ENCODE data around the gene NR6A1. TPM values are rescaled to one million over a fixed set of nuclear protein-coding genes. Genes with fewer than 3 reads are reported as not detected.

NR6A1 gene
- total RNA-seq, 2 donors from 2014 or later = 0.71 to 4.6 TPM

DNA sequence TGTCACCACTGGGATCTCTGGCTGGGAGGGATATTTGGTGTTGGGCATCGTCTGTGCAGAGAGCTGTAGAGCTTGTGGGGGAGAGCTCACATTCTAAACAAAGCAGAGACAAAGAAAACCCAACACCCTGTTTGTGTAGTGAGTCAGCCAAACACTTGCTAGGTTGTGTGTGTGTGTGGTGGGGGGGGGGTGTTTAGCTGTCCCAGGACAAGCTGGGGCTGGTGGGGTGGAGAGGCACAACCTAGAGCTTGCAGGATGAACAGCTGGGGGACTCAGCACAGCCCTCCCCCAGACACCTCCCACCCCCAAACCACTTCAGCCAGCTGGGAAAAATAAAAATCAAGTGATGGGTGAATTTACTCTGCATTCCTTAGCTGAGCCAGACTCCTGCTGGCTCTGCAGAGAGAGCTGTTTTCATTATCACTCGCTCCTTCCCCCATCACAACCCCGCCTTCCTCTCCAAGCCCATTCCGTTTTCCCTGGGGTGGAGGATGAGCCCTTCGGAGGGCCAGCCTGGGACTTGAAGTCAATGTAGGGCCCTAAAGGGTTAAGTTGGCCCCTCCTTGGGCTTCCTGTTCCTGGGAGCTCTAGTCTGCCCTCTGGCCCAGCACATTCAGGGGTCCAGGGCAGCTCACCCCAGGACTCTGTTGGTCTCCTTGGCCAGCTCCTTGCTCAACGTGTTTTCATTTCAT, 8.4 kb upstream of the NR6A1 start:
- no peaks in the 10 kb centered on the region for H3K36me3 ChIP-seq
- ATAC-seq (ENCODE audit: insufficient number of reproducible peaks, low FRiP score, low read depth) (no peak), DNase-seq (ENCODE audit: low spot score) (no peak)
- no peak overlapping the region for H3K27ac ChIP-seq
- no peak overlapping the region for H3K4me3 ChIP-seq
- H3K9me3 ChIP-seq = no peaks in the 10 kb centered on the region
- peaks cover 12% of the 10 kb centered on the region for H3K27me3 ChIP-seq (replicated peaks; ENCODE audit: insufficient read depth)
- TF ChIP-seq CTCF (IDR thresholded peaks at IDR 0.05) = no peak
- H3K4me1 ChIP-seq (ENCODE audit: control insufficient read depth in 1 of 2, low read depth in 2 of 2) = peaks cover 4 to 13% of the 10 kb centered on the region in 2 donors

- no peaks in the 10 kb centered on the region for H3K36me3 ChIP-seq
- H3K4me1 ChIP-seq (ENCODE audit: control insufficient read depth in 1 of 2, low read depth in 2 of 2) = peaks cover 4 to 13% of the 10 kb centered on the region in 2 donors
- TF ChIP-seq CTCF (IDR thresholded peaks at IDR 0.05) = no peak
- peaks cover 12% of the 10 kb centered on the region for H3K27me3 ChIP-seq (replicated peaks; ENCODE audit: insufficient read depth)
- no peaks in the 10 kb centered on the region for H3K9me3 ChIP-seq
- H3K27ac ChIP-seq = no peak overlapping the region
- DNase-seq (ENCODE audit: low spot score) = no peak
- no peak overlapping the region for H3K4me3 ChIP-seq
- ATAC-seq (ENCODE audit: insufficient number of reproducible peaks, low FRiP score, low read depth) = no peak
These were observed 7.7 kb upstream of the NR6A1 start for GRCh38 chr9:124778575-124779367.

DNA sequence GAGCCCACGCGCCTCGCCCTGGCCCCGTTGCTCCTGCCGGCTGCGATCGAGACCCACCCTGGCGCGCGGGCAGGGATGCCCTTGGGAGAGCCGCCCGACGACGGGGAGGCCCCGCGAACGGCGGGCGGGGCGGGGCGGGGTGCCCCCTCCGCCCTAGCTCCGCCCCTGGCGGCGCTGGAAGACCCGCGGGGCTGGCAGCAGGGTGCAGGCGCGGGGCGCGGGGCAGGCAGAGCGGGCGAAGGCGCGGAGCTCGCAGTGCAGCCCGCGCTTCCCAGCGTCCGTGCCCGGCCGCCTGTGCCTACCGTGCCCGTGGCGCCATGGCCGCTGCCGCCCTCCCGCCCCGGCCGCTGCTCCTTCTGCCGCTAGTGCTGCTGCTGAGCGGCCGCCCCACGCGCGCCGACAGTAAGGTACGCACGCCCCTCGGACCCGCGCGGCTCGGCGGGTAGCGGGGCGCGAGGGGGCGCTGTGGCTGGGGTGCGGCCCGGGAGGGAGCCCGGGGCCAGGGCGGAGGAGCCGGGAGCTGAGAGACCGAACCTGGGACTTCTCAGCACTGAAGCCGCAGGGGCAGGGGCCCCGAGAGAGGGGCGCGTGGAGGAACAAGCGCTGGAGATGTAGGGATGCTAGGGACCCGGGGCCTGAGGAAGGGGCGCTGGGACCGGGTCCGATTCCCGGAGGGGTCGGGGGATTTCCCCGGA, 6.0 kb upstream of the NR6A1 start, which contains the start of gene OLFML2A:
Gene OLFML2A, plus strand, starts transcription at position 180 of the 695 bp plus-strand sequence. Its CDS starts 138 bp downstream, at position 318.
- H3K27me3 ChIP-seq (replicated peaks; ENCODE audit: insufficient read depth) = peaks cover 12% of the 10 kb centered on the region
- H3K36me3 ChIP-seq = no peaks in the 10 kb centered on the region
- peaks cover 4 to 17% of the 10 kb centered on the region in 2 donors for H3K4me1 ChIP-seq (ENCODE audit: control insufficient read depth in 1 of 2, low read depth in 2 of 2)
- H3K27ac ChIP-seq = no peak within 1 kb of the TSS
- ATAC-seq (ENCODE audit: insufficient number of reproducible peaks, low FRiP score, low read depth) (no peak), DNase-seq (ENCODE audit: low spot score) (no peak)
- peak within 1 kb of the TSS; percentile 69 for H3K4me3 ChIP-seq
- no peak for TF ChIP-seq CTCF (IDR thresholded peaks at IDR 0.05)
- H3K9me3 ChIP-seq = no peaks in the 10 kb centered on the region

- Histone ChIP-seq H3K9me3 (no peaks in the 10 kb centered on the region), H3K27me3 (replicated peaks; ENCODE audit: insufficient read depth) (peaks cover 12% of the 10 kb centered on the region), H3K27ac (no peak overlapping the region), H3K4me1 (ENCODE audit: control insufficient read depth in 1 of 2, low read depth in 2 of 2) (peaks cover 4 to 22% of the 10 kb centered on the region in 2 donors), H3K36me3 (no peaks in the 10 kb centered on the region), H3K4me3 (peak overlapping the region; percentile 69)
- DNase-seq (ENCODE audit: low spot score) (no peak), ATAC-seq (ENCODE audit: insufficient number of reproducible peaks, low FRiP score, low read depth) (no peak)
- TF ChIP-seq CTCF (IDR thresholded peaks at IDR 0.05) = no peak
These were observed 5.5 kb upstream of the NR6A1 start for GRCh38 chr9:124776618-124776953.

Measured in thoracic aorta (tissue), 2 donors.